Measurements from ENCODE around the gene PPP1R13B.

PPP1R13B gene

GRCh38 chr14:103723748-103724081 lies 123.7 kb downstream of the PPP1R13B start:
- no peak for TF ChIP-seq CTCF (conservative IDR thresholded peaks at IDR 0.05; ENCODE audit: low read depth)
- peak overlapping the region; percentile 70 for H3K27ac ChIP-seq
- CTCF ChIA-PET, result no interaction called here
- POLR2A ChIA-PET (ENCODE audit: low non-redundant PET), result no interaction called here
- DNase-seq (ENCODE audit: low spot score), result no peak

- ChIA-PET CTCF (interaction anchor here (0.6 to 1.5 kb wide), 5 partner anchors 14 to 586 kb away, joined by 3 to 5 read pairs (median 4); no protein-coding TSS in a partner anchor), POLR2A (ENCODE audit: low non-redundant PET) (no interaction called here)
- H3K27ac ChIP-seq, result peak overlapping the region; percentile 39
- no peak for TF ChIP-seq CTCF (conservative IDR thresholded peaks at IDR 0.05; ENCODE audit: low read depth)
- peak; percentile 66 for DNase-seq (ENCODE audit: low spot score)
Observed at GRCh38 chr14:103721334-103722120, 125.8 kb downstream of the PPP1R13B start.

- ChIA-PET POLR2A (ENCODE audit: low non-redundant PET) (no interaction called here), CTCF (no interaction called here)
- H3K27ac ChIP-seq, result peak overlapping the region; percentile 42
- TF ChIP-seq CTCF (conservative IDR thresholded peaks at IDR 0.05; ENCODE audit: low read depth), result no peak
- no peak for DNase-seq (ENCODE audit: low spot score)
Observed at GRCh38 chr14:103719751-103720150, 127.6 kb downstream of the PPP1R13B start.

- ChIA-PET POLR2A (ENCODE audit: low non-redundant PET) (interaction anchor here (0.5 kb wide), 1 partner anchor 189 kb away, joined by 3 read pairs; no protein-coding TSS in a partner anchor), CTCF (no interaction called here)
- no peak for DNase-seq (ENCODE audit: low spot score)
- TF ChIP-seq CTCF (conservative IDR thresholded peaks at IDR 0.05; ENCODE audit: low read depth), result no peak
- H3K27ac ChIP-seq, result peak overlapping the region; percentile 42
Observed at GRCh38 chr14:103718572-103718971, 128.8 kb downstream of the PPP1R13B start.

GRCh38 chr14:103716899-103717411 lies 130.4 kb downstream of the PPP1R13B start:
- CTCF ChIA-PET, result no interaction called here
- POLR2A ChIA-PET (ENCODE audit: low non-redundant PET), result no interaction called here
- no peak for DNase-seq (ENCODE audit: low spot score)
- H3K27ac ChIP-seq, result peak overlapping the region; percentile 99
- TF ChIP-seq CTCF (conservative IDR thresholded peaks at IDR 0.05; ENCODE audit: low read depth), result no peak

GRCh38 chr14:103716091-103716801 lies 131.1 kb downstream of the PPP1R13B start:
- H3K27ac ChIP-seq, result peak overlapping the region; percentile 99
- ChIA-PET POLR2A (ENCODE audit: low non-redundant PET) (interaction anchor here (0.6 to 1.2 kb wide), 2 partner anchors 16 to 255 kb away, joined by 3 read pairs; no protein-coding TSS in a partner anchor), CTCF (interaction anchor here (0.6 kb wide), 1 partner anchor 1096 kb away, joined by 4 read pairs; no protein-coding TSS in a partner anchor)
- TF ChIP-seq CTCF (conservative IDR thresholded peaks at IDR 0.05; ENCODE audit: low read depth), result no peak
- DNase-seq (ENCODE audit: low spot score), result no peak
